ENCODE data around the gene MS4A6E.

Gene MS4A6E

GRCh38 chr11:60343094-60343704 is 16.1 kb downstream of the MS4A6E start:
- Histone ChIP-seq H3K9me3 (replicated peaks; ENCODE audit: insufficient read depth, low read length) (no peaks in the 10 kb centered on the region), H3K9ac (ENCODE audit: low read length) (no peak overlapping the region), H3K27ac (ENCODE audit: low read length) (no peak overlapping the region), H3F3A (ENCODE audit: insufficient read depth, low read length) (no peaks in the 10 kb centered on the region), H2AFZ (ENCODE audit: low read length) (no peak overlapping the region), H3K4me2 (ENCODE audit: low read depth, low read length) (no peak overlapping the region), H3K36me3 (replicated peaks; ENCODE audit: insufficient read depth, low read length) (no peaks in the 10 kb centered on the region), H3K79me2 (ENCODE audit: low read length) (no peaks in the 10 kb centered on the region), H4K20me1 (ENCODE audit: insufficient read depth, low read length) (no peaks in the 10 kb centered on the region), H3K27me3 (replicated peaks; ENCODE audit: insufficient read depth, low read length) (no peaks in the 10 kb centered on the region), H3K4me3 (ENCODE audit: low read length) (no peak overlapping the region), H3K9me2 (replicated peaks; ENCODE audit: insufficient read depth, low read length) (no peaks in the 10 kb centered on the region), H3K4me1 (ENCODE audit: low read length) (no peaks in the 10 kb centered on the region)
- TF ChIP-seq CTCF (IDR thresholded peaks at IDR 0.05; ENCODE audit: low read length): peak; percentile 58
- TF ChIP-seq EZH2phosphoT487 (IDR thresholded peaks at IDR 0.05; ENCODE audit: low read length): no peak
- TF ChIP-seq EZH2 (optimal IDR thresholded peaks at IDR 0.05; ENCODE audit: low read depth, low read length): no peak
- DNase-seq: peak; percentile 44

- H3K79me2 ChIP-seq (ENCODE audit: low read length): no peaks in the 10 kb centered on the region
- H3F3A ChIP-seq (ENCODE audit: insufficient read depth, low read length): no peaks in the 10 kb centered on the region
Measured at GRCh38 chr11:60344146-60344545, 17.1 kb downstream of the MS4A6E start.

GRCh38 chr11:60345489-60345888 is 18.4 kb downstream of the MS4A6E start:
- no peaks in the 10 kb centered on the region for H3K79me2 ChIP-seq (ENCODE audit: low read length)
- H3K9me3 ChIP-seq (replicated peaks; ENCODE audit: insufficient read depth, low read length): no peaks in the 10 kb centered on the region
- no peak overlapping the region for H2AFZ ChIP-seq (ENCODE audit: low read length)
- no peak overlapping the region for H3K4me2 ChIP-seq (ENCODE audit: low read depth, low read length)
- peak; percentile 33 for DNase-seq
- no peaks in the 10 kb centered on the region for H3K9me2 ChIP-seq (replicated peaks; ENCODE audit: insufficient read depth, low read length)
- no peaks in the 10 kb centered on the region for H3K36me3 ChIP-seq (replicated peaks; ENCODE audit: insufficient read depth, low read length)
- H3K27me3 ChIP-seq (replicated peaks; ENCODE audit: insufficient read depth, low read length): no peaks in the 10 kb centered on the region
- H3K27ac ChIP-seq (ENCODE audit: low read length): no peak overlapping the region
- H3K9ac ChIP-seq (ENCODE audit: low read length): no peak overlapping the region
- no peak overlapping the region for H3K4me3 ChIP-seq (ENCODE audit: low read length)
- no peaks in the 10 kb centered on the region for H4K20me1 ChIP-seq (ENCODE audit: insufficient read depth, low read length)
- H3K4me1 ChIP-seq (ENCODE audit: low read length): no peaks in the 10 kb centered on the region
- peak; percentile 73 for TF ChIP-seq CTCF (IDR thresholded peaks at IDR 0.05; ENCODE audit: low read length)
- no peak for TF ChIP-seq EZH2phosphoT487 (IDR thresholded peaks at IDR 0.05; ENCODE audit: low read length)
- no peaks in the 10 kb centered on the region for H3F3A ChIP-seq (ENCODE audit: insufficient read depth, low read length)

More at GRCh38 chr11:60344146-60344545, 17.1 kb downstream of the MS4A6E start:
- no peak overlapping the region for H3K4me3 ChIP-seq (ENCODE audit: low read length)
- DNase-seq: no peak
- TF ChIP-seq CTCF (IDR thresholded peaks at IDR 0.05; ENCODE audit: low read length): no peak
- no peak for TF ChIP-seq EZH2 (optimal IDR thresholded peaks at IDR 0.05; ENCODE audit: low read depth, low read length)
- TF ChIP-seq EZH2phosphoT487 (IDR thresholded peaks at IDR 0.05; ENCODE audit: low read length): no peak
- H3K27me3 ChIP-seq (replicated peaks; ENCODE audit: insufficient read depth, low read length): no peaks in the 10 kb centered on the region
- no peaks in the 10 kb centered on the region for H4K20me1 ChIP-seq (ENCODE audit: insufficient read depth, low read length)
- H3K9me2 ChIP-seq (replicated peaks; ENCODE audit: insufficient read depth, low read length): no peaks in the 10 kb centered on the region
- H3K36me3 ChIP-seq (replicated peaks; ENCODE audit: insufficient read depth, low read length): no peaks in the 10 kb centered on the region
- no peaks in the 10 kb centered on the region for H3K9me3 ChIP-seq (replicated peaks; ENCODE audit: insufficient read depth, low read length)
- no peak overlapping the region for H2AFZ ChIP-seq (ENCODE audit: low read length)
- H3K9ac ChIP-seq (ENCODE audit: low read length): no peak overlapping the region
- H3K4me2 ChIP-seq (ENCODE audit: low read depth, low read length): no peak overlapping the region
- no peaks in the 10 kb centered on the region for H3K4me1 ChIP-seq (ENCODE audit: low read length)
- no peak overlapping the region for H3K27ac ChIP-seq (ENCODE audit: low read length)
